ENCODE results near the gene ADAM10. TPM values are rescaled to one million over a fixed set of nuclear protein-coding genes. Genes with fewer than 3 reads are reported as not detected.
A peak's percentile ranks its signal among the peaks of the same experiment; 100 is the strongest.
"Not testable (repeated sequence)": the region's sequence is repeated elsewhere in the genome, so short reads cannot be mapped to it uniquely, and the experiment has no call there.

The ADAM10 gene
- total and polyA plus RNA-seq, 8 donors, result 6.1 to 96.2 (median 32.2) TPM

GRCh38 chr15:58628206-58628947, 121.1 kb downstream of the ADAM10 start:
- Histone ChIP-seq H3K9me3 (no peaks in the 10 kb centered on the region), H3K36me3 (peaks cover 0 to 7% (median 0%) of the 10 kb centered on the region in 3 donors), H3K4me1 (peaks cover 8 to 19% (median 11%) of the 10 kb centered on the region in 3 donors), H3K4me3 (peak overlapping the region in 1 of 4 donors; percentile 2), H3K27ac (peak overlapping the region in 3 of 4 donors; percentile 3 to 62 (median 55)), H3K27me3 (no peaks in the 10 kb centered on the region)
- 55 to 57% methylated on average over 3 of the region's 3 CpGs for WGBS, 2 donors
- FAIRE-seq (peak; percentile 45), ATAC-seq (peak in 3 of 4 donors; percentile 48 to 83 (median 82)), DNase-seq (no peak)
- intact Hi-C loops (cut with DNase I), result no loop called here
- TF ChIP-seq CTCF (IDR thresholded peaks at IDR 0.05), result no peak

- Histone ChIP-seq H3K9me3 (no peaks in the 10 kb centered on the region), H3K36me3 (peaks cover 0 to 7% (median 0%) of the 10 kb centered on the region in 3 donors), H3K4me1 (peaks cover 8 to 19% (median 11%) of the 10 kb centered on the region in 3 donors), H3K27me3 (no peaks in the 10 kb centered on the region), H3K4me3 (no peak overlapping the region), H3K27ac (peak overlapping the region in 2 of 4 donors; percentile 55 to 62)
- TF ChIP-seq CTCF (IDR thresholded peaks at IDR 0.05), result no peak
- 17 to 40% methylated on average over 1 of the region's 1 CpG for WGBS, 2 donors
- intact Hi-C loops (cut with DNase I), result no loop called here
- DNase-seq, result no peak
- ATAC-seq, result peak in 3 of 4 donors; percentile 58 to 69 (median 64)
- FAIRE-seq, result no peak
These were observed 121.8 kb downstream of the ADAM10 start for GRCh38 chr15:58627701-58628100.

- FAIRE-seq, result no peak
- Histone ChIP-seq H3K27me3 (no peaks in the 10 kb centered on the region), H3K4me3 (no peak overlapping the region), H3K9me3 (no peaks in the 10 kb centered on the region), H3K4me1 (peaks cover 8 to 19% (median 11%) of the 10 kb centered on the region in 3 donors), H3K36me3 (peaks cover 0 to 7% (median 0%) of the 10 kb centered on the region in 3 donors), H3K27ac (no peak overlapping the region)
- ATAC-seq, result no peak
- TF ChIP-seq CTCF (IDR thresholded peaks at IDR 0.05), result no peak
- WGBS, 2 donors, result 92 to 94% methylated on average over 2 of the region's 2 CpGs
- DNase-seq, result no peak
- intact Hi-C loops (cut with DNase I), result no loop called here
These were observed 122.5 kb downstream of the ADAM10 start for GRCh38 chr15:58627046-58627445.

- Histone ChIP-seq H3K36me3 (peaks cover 0 to 7% (median 0%) of the 10 kb centered on the region in 3 donors), H3K9me3 (no peaks in the 10 kb centered on the region), H3K4me3 (no peak overlapping the region), H3K27me3 (no peaks in the 10 kb centered on the region), H3K4me1 (peaks cover 8 to 19% (median 11%) of the 10 kb centered on the region in 3 donors), H3K27ac (no peak overlapping the region)
- TF ChIP-seq CTCF (IDR thresholded peaks at IDR 0.05), result no peak
- ATAC-seq, result no peak
- intact Hi-C loops (cut with DNase I), result no loop called here
- 96 to 97% methylated on average over 3 of the region's 3 CpGs for WGBS, 2 donors
- no peak for DNase-seq
- no peak for FAIRE-seq
These were observed 123.1 kb downstream of the ADAM10 start for GRCh38 chr15:58626378-58626777.

- WGBS, 2 donors, result 94 to 97% methylated on average over 3 of the region's 3 CpGs
- ATAC-seq (no peak), DNase-seq (no peak), FAIRE-seq (no peak)
- intact Hi-C loops (cut with DNase I), result no loop called here
- no peak for TF ChIP-seq CTCF (IDR thresholded peaks at IDR 0.05)
- Histone ChIP-seq H3K9me3 (no peaks in the 10 kb centered on the region), H3K27me3 (no peaks in the 10 kb centered on the region), H3K4me1 (peaks cover 0 to 7% (median 5%) of the 10 kb centered on the region in 3 donors), H3K27ac (no peak overlapping the region), H3K36me3 (peaks cover 0 to 7% (median 5%) of the 10 kb centered on the region in 3 donors), H3K4me3 (no peak overlapping the region)
These were observed 126.6 kb downstream of the ADAM10 start for GRCh38 chr15:58622877-58623276.

GRCh38 chr15:58620268-58620667, 129.2 kb downstream of the ADAM10 start:
- H3K36me3 ChIP-seq; ATAC-seq; intact Hi-C loops (cut with DNase I); H3K4me1 ChIP-seq; H3K27ac ChIP-seq; DNase-seq; H3K27me3 ChIP-seq; H3K4me3 ChIP-seq; FAIRE-seq; H3K9me3 ChIP-seq: not testable (repeated sequence)

Measured in pancreas (tissue), 10 donors.